Skeletal muscle satellite cell (primary cell): ENCODE data around the gene DOP1B.
"Not testable (repeated sequence)": the region's sequence is repeated elsewhere in the genome, so short reads cannot be mapped to it uniquely, and the experiment has no call there.

Experiments
- H3K27me3 ChIP-seq: 2 replicates; pipeline ENCODE4 v1.7.0; 2013; ENCODE audit warnings: low read length; ENCODE audit not compliant: control insufficient read depth, insufficient read depth
- H3K36me3 ChIP-seq: 2 replicates; pipeline ENCODE4 v1.7.0; 2013; ENCODE audit warnings: mild to moderate bottlenecking, control low read depth, low read length; ENCODE audit not compliant: insufficient read depth
- H3K4me1 ChIP-seq: 2 replicates; pipeline ENCODE4 v1.7.0; 2013; ENCODE audit warnings: low read length; ENCODE audit not compliant: control insufficient read depth, insufficient read depth
- H3K4me2 ChIP-seq: 2 replicates; pipeline ENCODE4 v1.7.0; 2013; ENCODE audit warnings: mild to moderate bottlenecking, low read length
- H3K4me3 ChIP-seq: 2 replicates; pipeline ENCODE4 v1.7.0; 2013; ENCODE audit warnings: low read length
- H3K9ac ChIP-seq: 2 replicates; pipeline ENCODE4 v1.7.0; 2013; ENCODE audit warnings: mild to moderate bottlenecking, low read depth, low read length, moderate library complexity
- H3K9me3 ChIP-seq: replicated peaks from 2 replicates; pipeline ENCODE4 v1.7.0; 2013; ENCODE audit warnings: mild to moderate bottlenecking, control low read depth, low read length

Gene DOP1B

GRCh38 chr21:36125512-36126207 is 31.0 kb upstream of the DOP1B start:
- Histone ChIP-seq H3K9ac (no peak overlapping the region), H3K36me3 (no peaks in the 10 kb centered on the region)

DNA sequence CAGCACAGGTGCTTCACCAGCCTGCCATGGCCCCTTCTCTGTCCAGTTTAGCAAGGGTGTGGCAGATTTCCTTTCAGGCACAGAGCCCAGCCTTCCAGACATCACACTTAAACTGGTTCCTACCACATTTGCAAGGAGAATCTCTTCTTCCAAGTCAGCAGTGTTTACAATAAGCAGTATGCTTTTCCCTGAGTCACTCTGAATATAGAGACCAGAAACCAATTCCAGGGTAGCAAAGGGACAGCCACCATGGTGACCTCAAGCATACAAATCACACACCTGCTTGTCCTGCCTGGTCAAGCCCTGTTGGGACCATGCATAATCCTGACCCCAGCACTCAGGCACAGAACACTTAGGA is 30.4 kb upstream of the DOP1B start:
- no peaks in the 10 kb centered on the region for H3K9me3 ChIP-seq
- H3K4me1 ChIP-seq, result peaks cover 5% of the 10 kb centered on the region
- no peaks in the 10 kb centered on the region for H3K27me3 ChIP-seq

More at GRCh38 chr21:36125512-36126207, 31.0 kb upstream of the DOP1B start:
- H3K4me3 ChIP-seq, result no peak overlapping the region
- H3K4me2 ChIP-seq, result no peak overlapping the region
- no peaks in the 10 kb centered on the region for H3K27me3 ChIP-seq
- no peaks in the 10 kb centered on the region for H3K9me3 ChIP-seq
- peaks cover 2% of the 10 kb centered on the region for H3K4me1 ChIP-seq

GRCh38 chr21:36126621-36127110 is 30.0 kb upstream of the DOP1B start:
- H3K4me1 ChIP-seq, result peaks cover 5% of the 10 kb centered on the region
- no peak overlapping the region for H3K4me3 ChIP-seq
- no peak overlapping the region for H3K9ac ChIP-seq
- H3K9me3 ChIP-seq, result no peaks in the 10 kb centered on the region
- no peaks in the 10 kb centered on the region for H3K27me3 ChIP-seq
- no peak overlapping the region for H3K4me2 ChIP-seq
- H3K36me3 ChIP-seq, result no peaks in the 10 kb centered on the region

More for the DNA sequence above, 30.4 kb upstream of the DOP1B start:
- Histone ChIP-seq H3K4me3 (no peak overlapping the region), H3K36me3 (no peaks in the 10 kb centered on the region), H3K4me2 (no peak overlapping the region), H3K9ac (no peak overlapping the region)

DNA sequence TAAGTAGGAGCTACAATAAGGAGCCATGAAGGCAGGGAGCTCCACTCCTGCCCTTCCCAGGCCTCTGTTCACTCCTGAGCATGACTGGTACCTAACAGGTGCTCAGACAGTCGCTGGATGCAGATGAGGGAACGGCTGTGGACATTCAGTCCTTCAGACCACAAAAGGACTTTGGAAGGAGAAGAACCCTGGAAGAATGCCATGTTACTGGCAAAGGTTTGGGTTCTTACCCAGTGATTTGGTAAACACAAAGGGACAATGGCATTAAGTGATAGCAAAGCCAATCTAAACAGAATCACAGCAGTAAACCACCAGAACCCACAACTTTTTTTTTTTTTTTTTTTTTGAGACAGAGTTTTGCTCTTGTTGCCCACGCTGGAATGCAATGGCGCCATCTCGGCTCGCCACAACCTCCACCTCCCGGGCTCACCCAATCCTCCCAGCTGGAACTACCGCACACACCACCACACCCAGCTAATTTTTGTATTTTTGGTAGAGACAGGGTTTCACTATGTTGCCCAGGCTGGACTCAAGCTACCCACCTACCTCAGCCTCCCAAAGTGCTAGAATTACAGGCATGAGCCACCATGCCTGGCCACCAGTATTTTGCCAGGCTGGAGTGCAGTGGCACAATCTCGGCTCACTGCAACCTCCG is 29.2 kb upstream of the DOP1B start:
- Histone ChIP-seq H3K4me2 (no peak overlapping the region), H3K9ac (no peak overlapping the region), H3K36me3 (no peaks in the 10 kb centered on the region)

DNA sequence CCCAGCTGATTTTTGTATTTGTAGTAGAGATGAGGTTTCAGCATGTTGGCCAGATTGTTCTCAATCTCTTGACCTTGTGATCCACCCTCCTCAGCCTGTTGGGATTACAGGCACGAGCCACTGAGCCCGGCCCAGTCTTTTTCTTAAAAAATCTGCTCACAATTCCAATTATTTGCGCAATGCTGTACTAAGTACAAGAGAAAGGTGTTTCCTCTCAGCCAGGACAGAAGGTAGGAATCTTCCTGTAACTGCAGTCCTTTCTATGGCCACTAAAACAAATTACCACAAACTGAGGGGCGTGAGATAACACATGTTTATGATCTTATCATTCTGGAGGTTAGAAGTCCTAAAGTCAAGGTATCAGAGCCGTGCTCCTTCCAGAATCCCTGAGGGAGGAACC is 28.6 kb upstream of the DOP1B start:
- Histone ChIP-seq H3K4me1 (peaks cover 5% of the 10 kb centered on the region), H3K36me3 (no peaks in the 10 kb centered on the region), H3K27me3 (no peaks in the 10 kb centered on the region), H3K4me2 (no peak overlapping the region), H3K9ac (no peak overlapping the region), H3K4me3 (no peak overlapping the region), H3K9me3 (no peaks in the 10 kb centered on the region)

More for the DNA sequence above, 29.2 kb upstream of the DOP1B start:
- H3K4me3 ChIP-seq, result no peak overlapping the region
- no peaks in the 10 kb centered on the region for H3K9me3 ChIP-seq
- peaks cover 5% of the 10 kb centered on the region for H3K4me1 ChIP-seq
- no peaks in the 10 kb centered on the region for H3K27me3 ChIP-seq

GRCh38 chr21:36129219-36129618 is 27.4 kb upstream of the DOP1B start:
- H3K4me3 ChIP-seq, result no peak overlapping the region
- H3K27me3 ChIP-seq, result no peaks in the 10 kb centered on the region
- no peaks in the 10 kb centered on the region for H3K9me3 ChIP-seq
- H3K36me3 ChIP-seq, result no peaks in the 10 kb centered on the region
- no peak overlapping the region for H3K4me2 ChIP-seq
- no peak overlapping the region for H3K9ac ChIP-seq
- H3K4me1 ChIP-seq, result peaks cover 9% of the 10 kb centered on the region

DNA sequence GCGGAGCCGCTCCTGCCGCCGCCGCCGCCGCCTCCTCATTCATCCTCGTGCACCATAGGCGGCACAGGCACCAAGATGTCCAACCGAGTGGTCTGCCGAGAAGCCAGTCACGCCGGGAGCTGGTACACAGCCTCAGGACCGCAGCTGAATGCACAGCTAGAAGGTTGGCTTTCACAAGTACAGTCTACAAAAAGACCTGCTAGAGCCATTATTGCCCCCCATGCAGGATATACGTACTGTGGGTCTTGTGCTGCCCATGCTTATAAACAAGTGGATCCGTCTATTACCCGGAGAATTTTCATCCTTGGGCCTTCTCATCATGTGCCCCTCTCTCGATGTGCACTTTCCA is 26.2 kb upstream of the DOP1B start:
- H3K9me3 ChIP-seq, H3K36me3 ChIP-seq, H3K27me3 ChIP-seq: not testable (repeated sequence)
- Histone ChIP-seq H3K9ac (peak overlapping the region; percentile 24), H3K4me1 (peaks cover 15% of the 10 kb centered on the region), H3K4me2 (peak overlapping the region; percentile 71), H3K4me3 (peak overlapping the region; percentile 53)

DNA sequence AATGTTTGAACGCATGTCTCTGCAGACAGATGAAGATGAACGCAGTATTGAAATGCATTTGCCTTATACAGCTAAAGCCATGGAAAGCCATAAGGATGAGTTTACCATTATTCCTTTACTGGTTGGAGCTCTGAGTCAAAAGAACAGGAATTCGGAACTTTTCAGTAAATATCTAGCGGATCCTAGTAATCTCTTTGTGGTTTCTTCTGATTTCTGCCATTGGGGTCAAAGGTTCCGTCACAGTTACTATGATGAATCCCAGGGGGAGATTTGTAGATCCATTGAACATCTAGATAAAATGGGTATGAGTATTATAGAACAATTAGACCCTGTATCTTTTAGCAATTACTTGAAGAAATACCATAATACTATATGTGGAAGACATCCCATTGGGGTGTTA is 25.8 kb upstream of the DOP1B start:
- H3K4me3 ChIP-seq, result peak overlapping the region; percentile 53
- H3K4me2 ChIP-seq, result peak overlapping the region; percentile 71
- not testable (repeated sequence) for H3K27me3 ChIP-seq, H3K36me3 ChIP-seq, H3K9me3 ChIP-seq, H3K9ac ChIP-seq
- H3K4me1 ChIP-seq, result peaks cover 15% of the 10 kb centered on the region

DNA sequence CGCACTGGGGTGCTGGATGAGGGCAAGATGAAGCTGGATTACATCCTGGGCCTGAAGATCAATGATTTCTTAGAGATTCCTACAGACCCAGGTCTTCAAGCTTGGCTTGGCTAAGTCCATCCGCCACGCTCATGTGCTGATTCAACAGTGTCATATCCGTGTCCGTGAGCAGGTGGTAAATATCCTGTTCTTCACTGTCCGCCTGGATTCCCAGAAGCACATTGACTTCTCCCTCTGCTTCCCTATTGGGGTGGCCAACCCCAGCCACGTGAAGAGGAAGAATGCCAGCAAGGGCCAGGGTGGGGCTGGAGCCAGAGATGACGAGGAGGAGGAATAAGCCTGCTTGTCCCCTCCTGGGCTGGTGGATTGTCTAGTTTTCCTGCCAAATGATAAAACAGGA is 23.9 kb upstream of the DOP1B start:
- H3K9ac ChIP-seq, result no peak overlapping the region
- H3K4me3 ChIP-seq, result no peak overlapping the region
- H3K27me3 ChIP-seq, result no peaks in the 10 kb centered on the region
- H3K4me1 ChIP-seq, result peaks cover 22% of the 10 kb centered on the region
- no peaks in the 10 kb centered on the region for H3K9me3 ChIP-seq
- H3K36me3 ChIP-seq, result no peaks in the 10 kb centered on the region
- H3K4me2 ChIP-seq, result no peak overlapping the region

DNA sequence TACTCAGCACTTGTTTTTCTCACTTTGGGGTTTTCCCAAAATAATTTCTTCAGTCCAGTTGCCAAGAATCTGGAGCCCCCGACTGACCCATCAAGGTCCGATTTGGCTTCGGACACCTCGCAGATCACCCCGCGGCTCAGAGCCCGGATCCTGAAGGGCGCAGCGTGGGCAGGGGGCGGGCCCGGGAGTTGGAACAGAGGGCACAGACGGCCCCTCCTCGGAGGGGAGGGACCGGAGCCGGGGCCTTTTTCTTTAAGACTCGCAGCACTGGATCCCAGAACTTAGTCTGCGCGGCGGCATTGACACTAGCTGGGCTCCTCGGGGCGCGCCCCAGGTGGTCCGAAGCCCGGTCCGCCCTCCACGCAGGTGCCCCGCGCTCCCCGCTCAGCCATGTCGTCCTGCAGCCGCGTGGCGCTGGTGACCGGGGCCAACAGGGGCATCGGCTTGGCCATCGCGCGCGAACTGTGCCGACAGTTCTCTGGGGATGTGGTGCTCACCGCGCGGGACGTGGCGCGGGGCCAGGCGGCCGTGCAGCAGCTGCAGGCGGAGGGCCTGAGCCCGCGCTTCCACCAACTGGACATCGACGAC is 21.7 kb upstream of the DOP1B start, which contains the start of gene CBR3:
TSS of gene CBR3 (plus strand) at position 277 of the 588 bp plus-strand sequence. CDS start at position 391, 114 bp downstream.
- peaks cover 22% of the 10 kb centered on the region for H3K4me1 ChIP-seq
- peak within 1 kb of the TSS; percentile 91 for H3K4me2 ChIP-seq
- H3K27me3 ChIP-seq, result no peaks in the 10 kb centered on the region
- peak within 1 kb of the TSS; percentile 74 for H3K9ac ChIP-seq
- peak within 1 kb of the TSS; percentile 71 for H3K4me3 ChIP-seq
- no peaks in the 10 kb centered on the region for H3K9me3 ChIP-seq
- peaks cover 2% of the 10 kb centered on the region for H3K36me3 ChIP-seq

GRCh38 chr21:36135391-36136102 is 21.1 kb upstream of the DOP1B start:
- no peaks in the 10 kb centered on the region for H3K9me3 ChIP-seq
- peak overlapping the region; percentile 91 for H3K4me2 ChIP-seq
- peaks cover 21% of the 10 kb centered on the region for H3K4me1 ChIP-seq
- peaks cover 4% of the 10 kb centered on the region for H3K36me3 ChIP-seq
- peak overlapping the region; percentile 74 for H3K9ac ChIP-seq
- peak overlapping the region; percentile 71 for H3K4me3 ChIP-seq
- H3K27me3 ChIP-seq, result no peaks in the 10 kb centered on the region
